ENCODE results near the gene PDE3A. TPM values are rescaled to one million over a fixed set of nuclear protein-coding genes. Genes with fewer than 3 reads are reported as not detected.

The PDE3A gene
- total and polyA plus RNA-seq, 7 donors = 6.6 to 90.0 (median 56.8) TPM

GRCh38 chr12:20514598-20514997 lies 146.3 kb downstream of the PDE3A start:
- Histone ChIP-seq H3K9me3 (no peaks in the 10 kb centered on the region), H3K4me1 (peaks cover 0 to 21% (median 8%) of the 10 kb centered on the region in 4 donors), H3K4me3 (no peak overlapping the region), H3K36me3 (no peaks in the 10 kb centered on the region), H3K27me3 (no peaks in the 10 kb centered on the region), H3K27ac (no peak overlapping the region)
- DNase-seq = no peak
- TF ChIP-seq POLR2A (IDR thresholded peaks at IDR 0.05) = no peak
- no peak for TF ChIP-seq POLR2AphosphoS5 (IDR thresholded peaks at IDR 0.05)
- intact Hi-C loops (cut with DNase I) = no loop called here

DNA sequence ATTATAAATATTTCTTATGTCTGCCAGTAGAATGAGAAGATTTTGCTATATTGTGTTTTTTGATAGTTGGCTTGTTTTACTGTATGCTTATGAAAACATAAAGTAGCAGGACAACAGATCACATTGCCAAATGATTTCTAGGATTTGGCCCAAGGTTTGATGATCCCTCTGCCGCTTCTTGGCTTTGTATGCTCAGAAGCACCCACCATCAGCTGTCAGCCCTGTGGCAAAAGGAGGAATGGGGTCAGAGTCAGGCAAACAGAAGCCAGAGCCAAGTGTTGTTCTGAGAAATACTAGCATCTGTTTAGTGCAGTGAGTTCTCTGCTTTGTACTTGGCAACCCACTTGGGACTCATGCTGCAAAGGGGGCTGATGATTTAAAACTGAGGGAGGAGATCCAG lies 152.2 kb downstream of the PDE3A start:
- DNase-seq = no peak
- intact Hi-C loops (cut with DNase I) = no loop called here
- H3K9me3 ChIP-seq = no peaks in the 10 kb centered on the region
- 71 to 95% methylated on average over 1 of the region's 1 CpG for WGBS, 2 donors
- TF ChIP-seq POLR2AphosphoS5 (IDR thresholded peaks at IDR 0.05) (no peak), EP300 (IDR thresholded peaks at IDR 0.05) (no peak), POLR2A (IDR thresholded peaks at IDR 0.05) (no peak)
- TF ChIP-seq, protein P1, sequence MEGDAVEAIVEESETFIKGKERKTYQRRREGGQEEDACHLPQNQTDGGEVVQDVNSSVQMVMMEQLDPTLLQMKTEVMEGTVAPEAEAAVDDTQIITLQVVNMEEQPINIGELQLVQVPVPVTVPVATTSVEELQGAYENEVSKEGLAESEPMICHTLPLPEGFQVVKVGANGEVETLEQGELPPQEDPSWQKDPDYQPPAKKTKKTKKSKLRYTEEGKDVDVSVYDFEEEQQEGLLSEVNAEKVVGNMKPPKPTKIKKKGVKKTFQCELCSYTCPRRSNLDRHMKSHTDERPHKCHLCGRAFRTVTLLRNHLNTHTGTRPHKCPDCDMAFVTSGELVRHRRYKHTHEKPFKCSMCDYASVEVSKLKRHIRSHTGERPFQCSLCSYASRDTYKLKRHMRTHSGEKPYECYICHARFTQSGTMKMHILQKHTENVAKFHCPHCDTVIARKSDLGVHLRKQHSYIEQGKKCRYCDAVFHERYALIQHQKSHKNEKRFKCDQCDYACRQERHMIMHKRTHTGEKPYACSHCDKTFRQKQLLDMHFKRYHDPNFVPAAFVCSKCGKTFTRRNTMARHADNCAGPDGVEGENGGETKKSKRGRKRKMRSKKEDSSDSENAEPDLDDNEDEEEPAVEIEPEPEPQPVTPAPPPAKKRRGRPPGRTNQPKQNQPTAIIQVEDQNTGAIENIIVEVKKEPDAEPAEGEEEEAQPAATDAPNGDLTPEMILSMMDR (IDR thresholded peaks at IDR 0.05) = no peak
- no peaks in the 10 kb centered on the region for H3K36me3 ChIP-seq
- peak overlapping the region in 3 of 4 donors; percentile 26 to 58 (median 42) for H3K27ac ChIP-seq
- H3K4me1 ChIP-seq = peaks cover 0 to 61% (median 24%) of the 10 kb centered on the region in 4 donors
- H3K27me3 ChIP-seq = no peaks in the 10 kb centered on the region
- no peak overlapping the region for H3K4me3 ChIP-seq

- peaks cover 0 to 71% (median 29%) of the 10 kb centered on the region in 4 donors for H3K4me1 ChIP-seq
- 86 to 88% methylated on average over 2 of the region's 2 CpGs for WGBS, 2 donors
- intact Hi-C loops (cut with DNase I) = loop anchor here (1.0 kb wide), 1 partner anchor 21 kb away; no protein-coding TSS in a partner anchor
- H3K27me3 ChIP-seq = no peaks in the 10 kb centered on the region
- TF ChIP-seq EP300 (IDR thresholded peaks at IDR 0.05) = no peak
- no peak for TF ChIP-seq POLR2AphosphoS5 (IDR thresholded peaks at IDR 0.05)
- TF ChIP-seq, protein P1 (IDR thresholded peaks at IDR 0.05) = no peak
- no peak for TF ChIP-seq POLR2A (IDR thresholded peaks at IDR 0.05)
- H3K9me3 ChIP-seq = no peaks in the 10 kb centered on the region
- no peak overlapping the region for H3K4me3 ChIP-seq
- H3K36me3 ChIP-seq = no peaks in the 10 kb centered on the region
- H3K27ac ChIP-seq = peak overlapping the region in 2 of 4 donors; percentile 18 to 22
- DNase-seq = no peak
These were observed 155.3 kb downstream of the PDE3A start for GRCh38 chr12:20523658-20524057.

DNA sequence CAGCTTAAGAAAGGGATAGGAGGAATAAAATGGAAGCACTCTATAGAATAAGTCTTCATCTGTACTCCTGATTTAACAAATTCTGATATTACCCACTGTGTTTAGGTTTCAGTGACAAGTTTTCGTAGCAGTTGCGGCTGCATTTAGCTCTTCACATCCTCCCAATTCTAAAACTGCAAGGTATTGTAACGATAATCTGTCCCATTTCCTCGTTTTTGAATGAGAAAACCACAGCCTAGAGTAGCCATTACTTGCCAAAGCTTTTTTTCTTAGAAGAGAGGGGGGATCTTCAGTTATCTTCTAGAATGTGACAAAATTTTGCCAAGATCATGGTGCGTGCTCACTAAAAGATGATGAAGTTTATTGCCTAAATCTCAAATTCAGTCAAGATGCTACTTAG lies 155.8 kb downstream of the PDE3A start:
- TF ChIP-seq, protein P1 (IDR thresholded peaks at IDR 0.05) = no peak
- no peak for TF ChIP-seq POLR2AphosphoS5 (IDR thresholded peaks at IDR 0.05)
- Histone ChIP-seq H3K4me1 (peaks cover 0 to 68% (median 29%) of the 10 kb centered on the region in 4 donors), H3K36me3 (no peaks in the 10 kb centered on the region), H3K27me3 (no peaks in the 10 kb centered on the region), H3K9me3 (no peaks in the 10 kb centered on the region), H3K4me3 (no peak overlapping the region), H3K27ac (peak overlapping the region in 2 of 4 donors; percentile 18 to 22)
- DNase-seq = no peak
- intact Hi-C loops (cut with DNase I) = loop anchor here (1.0 kb wide), 1 partner anchor 22 kb away; no protein-coding TSS in a partner anchor
- 91 to 93% methylated on average over 5 of the region's 5 CpGs for WGBS, 2 donors

DNA sequence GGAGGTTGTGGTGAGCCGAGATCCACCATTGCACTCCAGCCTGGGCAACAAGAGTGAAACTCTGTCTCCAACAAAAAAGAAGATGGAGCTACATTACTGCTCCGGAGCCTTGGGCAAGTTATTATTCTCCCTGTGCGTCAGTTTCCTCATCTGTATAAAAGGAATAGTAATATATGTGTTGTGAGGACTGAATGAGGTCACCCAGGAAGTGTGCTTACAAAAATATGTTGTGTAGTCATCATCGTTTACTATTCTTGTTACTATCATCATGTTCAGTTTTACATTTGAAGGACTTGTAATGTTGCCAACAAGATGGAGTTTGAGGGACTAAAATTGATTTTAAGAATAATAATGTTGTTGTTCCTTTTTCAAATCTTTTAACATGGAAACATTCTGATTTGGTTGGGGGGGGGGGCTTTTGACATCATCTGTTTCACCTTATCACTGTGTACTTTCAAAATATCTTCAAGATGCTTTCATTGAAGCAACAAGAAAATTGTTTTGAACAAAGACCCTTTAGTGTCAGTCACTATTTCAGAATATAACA lies 156.8 kb downstream of the PDE3A start:
- H3K27me3 ChIP-seq = no peaks in the 10 kb centered on the region
- no peak overlapping the region for H3K4me3 ChIP-seq
- intact Hi-C loops (cut with DNase I) = no loop called here
- WGBS, 2 donors = 88 to 90% methylated on average over 4 of the region's 4 CpGs
- TF ChIP-seq EP300 (IDR thresholded peaks at IDR 0.05) (no peak), POLR2AphosphoS5 (IDR thresholded peaks at IDR 0.05) (no peak), POLR2A (IDR thresholded peaks at IDR 0.05) (no peak)
- TF ChIP-seq, protein P1 (IDR thresholded peaks at IDR 0.05) = no peak
- H3K4me1 ChIP-seq = peaks cover 0 to 60% (median 26%) of the 10 kb centered on the region in 4 donors
- peak overlapping the region in 2 of 4 donors; percentile 71 to 78 for H3K27ac ChIP-seq
- no peaks in the 10 kb centered on the region for H3K9me3 ChIP-seq
- no peak for DNase-seq
- H3K36me3 ChIP-seq = no peaks in the 10 kb centered on the region
